Sigmoid colon (tissue), 7 donors: ENCODE data around the gene KIF6. TPM values are rescaled to one million over a fixed set of nuclear protein-coding genes. Genes with fewer than 3 reads are reported as not detected.
"Not testable (repeated sequence)": the region's sequence is repeated elsewhere in the genome, so short reads cannot be mapped to it uniquely, and the experiment has no call there.

Experiments used
- DNase-seq: peaks from one replicate; pipeline ENCODE4 v3.0.0-alpha.2; 2019
- H3K27ac ChIP-seq, 4 donors: fragments of 200-600 bp; sonication (generic); one replicate each; pipeline ENCODE4 v1.5.1; 2016 to 2019; ENCODE audit warnings: mild to moderate bottlenecking in 1 of 4
- H3K27me3 ChIP-seq, 3 donors: fragments of 200-600 bp; sonication (generic); one replicate each; pipeline ENCODE4 v1.5.1; 2019; ENCODE audit warnings: mild to moderate bottlenecking in 1 of 3
- H3K36me3 ChIP-seq, 4 donors: fragments of 200-600 bp; sonication (generic); one replicate each; pipeline ENCODE4 v1.5.1; 2016 to 2019
- H3K4me1 ChIP-seq, 4 donors: fragments of 200-600 bp; sonication (generic); one replicate each; pipeline ENCODE4 v1.5.1; 2017 to 2019
- H3K4me3 ChIP-seq, 4 donors: fragments of 200-600 bp; sonication (generic); one replicate each; pipeline ENCODE4 v1.5.1; 2017 to 2019; ENCODE audit warnings: mild to moderate bottlenecking in 2 of 4, moderate library complexity in 1 of 4
- H3K9me3 ChIP-seq, 4 donors: fragments of 200-600 bp in 3 of 4; sonication (generic) in 3 of 4; one replicate each; pipeline versions ENCODE4 v1.5.1 to v1.6.1; 2013 to 2019
- CTCF ChIP-seq, 4 experiments: fragments of 450-650 bp in 3 of 4; fragments of 200-600 bp in 1 of 4; IDR thresholded peaks; one replicate each; pipeline ENCODE4 v1.5.1; 2016 to 2019; ENCODE audit warnings: antibody characterized with exemption in 4 of 4, mild to moderate bottlenecking in 3 of 4, moderate library complexity in 2 of 4
- EP300 ChIP-seq, 4 donors: sonication (generic); formaldehyde crosslinking; IDR thresholded peaks; one replicate each; pipeline ENCODE4 v1.6.1; 2017; ENCODE audit warnings: antibody characterized with exemption in 4 of 4
- POLR2A ChIP-seq, 2 donors: fragments of 450-650 bp; IDR thresholded peaks; one replicate each; pipeline ENCODE4 v1.6.1; 2016; ENCODE audit warnings: antibody characterized with exemption in 2 of 2, mild to moderate bottlenecking in 2 of 2, moderate library complexity in 2 of 2
- POLR2AphosphoS5 ChIP-seq, 4 donors: sonication (generic); formaldehyde crosslinking; IDR thresholded peaks; one replicate each; pipeline ENCODE4 v1.6.1; 2017; ENCODE audit warnings: antibody characterized with exemption in 4 of 4
- whole genome bisulfite sequencing, 2 donors: extraction: QIAGEN DNeasy Blood & Tissue Kit; methylation state at CpG; one replicate each; pipeline ENCODE4 v1.1.7; 2013; 5-methylcytosine and 5-hydroxymethylcytosine counted together
- intact Hi-C: fragments of 100-400 bp; cut with DNase I; formaldehyde crosslinking; loops from one replicate; pipeline ENCODE4 v1.15.1; 2023
- polyA plus RNA-seq, 3 donors: library from polyadenylated mRNA; stranded (reverse); fragments of 200-250 nt; gene quantifications; one replicate each; pipeline ENCODE4 v1.2.3, GENCODE V29; 2013
- total RNA-seq, 4 donors: library from RNA; depleted of rRNA; stranded (reverse); fragments of >200 nt; gene quantifications; one replicate each; pipeline ENCODE4 v1.1.0, GENCODE V29; 2016
- donor health status: healthy with polysubstance abuse.
- donor health status: Bipolar disorder and iron deficiency.
- donor health status: healthy.

KIF6 gene
- total and polyA plus RNA-seq, 7 donors = under 0.01 to 0.99 (median 0.36) TPM; not detected in 2

GRCh38 chr6:39516471-39516870, 208.7 kb downstream of the KIF6 start:
- no peaks in the 10 kb centered on the region for H3K27me3 ChIP-seq
- intact Hi-C loops = no loop called here
- TF ChIP-seq POLR2A (IDR thresholded peaks at IDR 0.05) = no peak
- no peak for TF ChIP-seq EP300 (IDR thresholded peaks at IDR 0.05)
- no peak for TF ChIP-seq CTCF (IDR thresholded peaks at IDR 0.05)
- TF ChIP-seq POLR2AphosphoS5 (IDR thresholded peaks at IDR 0.05) = no peak
- no peak overlapping the region for H3K27ac ChIP-seq
- H3K4me3 ChIP-seq = no peak overlapping the region
- no peaks in the 10 kb centered on the region for H3K36me3 ChIP-seq
- no peaks in the 10 kb centered on the region for H3K9me3 ChIP-seq
- no peak for DNase-seq
- peaks cover 0 to 13% (median 3%) of the 10 kb centered on the region in 4 donors for H3K4me1 ChIP-seq

DNA sequence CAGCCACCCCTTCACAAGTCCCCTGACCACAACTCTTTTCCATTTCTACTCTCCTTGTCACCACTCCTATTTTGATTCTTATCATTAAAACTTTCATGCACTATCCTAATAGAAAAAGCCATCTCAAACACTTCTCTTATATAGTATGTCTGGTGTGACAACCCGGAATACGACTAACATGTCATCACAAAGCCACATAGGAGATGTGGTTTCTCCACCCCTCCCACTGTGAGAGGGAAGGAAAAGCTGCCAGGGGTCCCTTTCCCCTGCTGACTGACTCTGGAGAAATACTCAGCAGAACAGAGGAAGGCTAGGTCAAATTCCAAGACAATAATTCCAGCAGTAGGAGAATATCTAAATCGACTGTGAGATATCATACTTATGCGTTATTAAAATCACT, 209.7 kb downstream of the KIF6 start:
- DNase-seq = no peak
- intact Hi-C loops = no loop called here
- H3K4me3 ChIP-seq = no peak overlapping the region
- H3K27ac ChIP-seq = no peak overlapping the region
- H3K27me3 ChIP-seq = no peaks in the 10 kb centered on the region
- H3K4me1 ChIP-seq = peaks cover 0 to 6% (median 2%) of the 10 kb centered on the region in 4 donors
- no peaks in the 10 kb centered on the region for H3K9me3 ChIP-seq
- no peaks in the 10 kb centered on the region for H3K36me3 ChIP-seq
- 79 to 89% methylated on average over 4 of the region's 4 CpGs for WGBS, 2 donors
- no peak for TF ChIP-seq POLR2AphosphoS5 (IDR thresholded peaks at IDR 0.05)
- no peak for TF ChIP-seq POLR2A (IDR thresholded peaks at IDR 0.05)
- TF ChIP-seq EP300 (IDR thresholded peaks at IDR 0.05) = no peak
- no peak for TF ChIP-seq CTCF (IDR thresholded peaks at IDR 0.05)

DNA sequence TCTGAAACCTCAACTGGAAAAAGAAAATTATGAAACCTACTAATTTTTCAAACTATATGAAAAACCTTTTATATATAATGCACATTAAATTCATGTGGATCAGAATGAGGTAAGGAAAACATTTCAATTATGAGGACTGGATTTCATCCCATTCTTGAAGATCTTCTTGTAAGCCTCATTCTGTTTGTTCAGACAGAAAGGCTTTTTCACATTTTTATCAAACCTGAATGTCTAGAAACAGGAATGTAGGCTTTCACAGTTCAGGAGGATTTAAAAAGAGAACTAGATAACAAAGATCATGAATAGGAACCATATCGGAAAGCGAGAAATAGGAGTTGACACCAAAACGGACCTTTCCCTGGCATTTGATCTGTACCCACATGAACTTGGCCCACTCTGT, 210.2 kb downstream of the KIF6 start:
- H3K36me3 ChIP-seq = no peaks in the 10 kb centered on the region
- intact Hi-C loops = no loop called here
- H3K9me3 ChIP-seq = no peaks in the 10 kb centered on the region
- TF ChIP-seq EP300 (IDR thresholded peaks at IDR 0.05) (no peak), CTCF (IDR thresholded peaks at IDR 0.05) (no peak), POLR2AphosphoS5 (IDR thresholded peaks at IDR 0.05) (no peak), POLR2A (IDR thresholded peaks at IDR 0.05) (no peak)
- WGBS, 2 donors = 85 to 86% methylated on average over 3 of the region's 3 CpGs
- peaks cover 0 to 6% (median 2%) of the 10 kb centered on the region in 4 donors for H3K4me1 ChIP-seq
- no peak overlapping the region for H3K4me3 ChIP-seq
- H3K27ac ChIP-seq = no peak overlapping the region
- no peaks in the 10 kb centered on the region for H3K27me3 ChIP-seq
- DNase-seq = no peak

DNA sequence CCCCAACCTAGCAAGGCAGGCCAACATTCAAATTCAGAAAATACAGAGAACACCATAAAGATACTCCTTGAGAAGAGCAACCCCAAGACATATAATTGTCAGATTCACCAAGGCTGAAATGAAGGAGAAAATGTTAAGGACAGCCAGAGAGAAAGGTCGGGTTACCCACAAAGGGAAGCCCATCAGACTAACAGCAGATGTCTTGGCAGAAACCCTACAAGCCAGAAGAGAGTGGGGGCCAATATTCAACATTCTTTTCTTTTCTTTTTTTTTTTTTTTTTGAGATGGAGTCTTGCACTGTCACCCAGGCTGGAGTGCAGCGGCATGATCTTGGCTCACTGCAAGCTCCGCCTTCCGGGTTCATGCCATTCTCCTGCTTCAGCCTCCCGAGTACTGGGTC, 215.4 kb downstream of the KIF6 start:
- H3K9me3 ChIP-seq, H3K27me3 ChIP-seq, intact Hi-C loops, H3K4me1 ChIP-seq, H3K36me3 ChIP-seq, H3K4me3 ChIP-seq, DNase-seq, H3K27ac ChIP-seq: not testable (repeated sequence)
- WGBS, 2 donors = 93 to 94% methylated on average over 5 of the region's 5 CpGs

DNA sequence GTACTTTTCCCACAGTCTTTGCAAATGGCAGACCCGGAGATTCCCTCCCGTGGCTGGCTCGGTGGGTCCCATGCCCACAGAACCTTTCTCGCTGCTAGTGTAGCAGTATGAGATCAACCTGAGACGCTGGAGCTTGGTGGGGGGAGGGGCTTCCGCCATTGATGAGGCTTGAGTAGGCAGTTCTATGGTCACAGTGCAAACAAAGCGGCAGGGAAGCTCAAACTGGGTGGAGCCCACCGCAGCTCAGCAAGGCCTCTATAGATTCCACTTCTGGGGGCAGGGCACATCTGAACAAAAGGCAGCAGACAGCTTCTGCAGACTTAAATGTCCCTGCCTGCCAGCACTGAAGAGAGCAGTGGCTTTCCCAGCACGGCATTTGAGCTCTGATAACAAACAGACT, 216.7 kb downstream of the KIF6 start:
- WGBS, 2 donors = 74 to 81% methylated on average over 9 of the region's 9 CpGs
- intact Hi-C loops = no loop called here
- DNase-seq = no peak
- no peaks in the 10 kb centered on the region for H3K36me3 ChIP-seq
- TF ChIP-seq CTCF (IDR thresholded peaks at IDR 0.05) (no peak), POLR2A (IDR thresholded peaks at IDR 0.05) (no peak), POLR2AphosphoS5 (IDR thresholded peaks at IDR 0.05) (no peak), EP300 (IDR thresholded peaks at IDR 0.05) (no peak)
- H3K27ac ChIP-seq = no peak overlapping the region
- peaks cover 0 to 2% (median under 1%) of the 10 kb centered on the region in 4 donors for H3K9me3 ChIP-seq
- H3K4me3 ChIP-seq = no peak overlapping the region
- no peaks in the 10 kb centered on the region for H3K27me3 ChIP-seq
- H3K4me1 ChIP-seq = no peaks in the 10 kb centered on the region
